Measurements from ENCODE around the gene KDM4C. TPM values are rescaled to one million over a fixed set of nuclear protein-coding genes. Genes with fewer than 3 reads are reported as not detected.

Gene KDM4C
- total RNA-seq, 4 donors from 2014 or later, result 39.0 to 113 (median 43.9) TPM

GRCh38 chr9:7083192-7083591, 325.4 kb downstream of the KDM4C start:
- WGBS, result 85% methylated on average over 1 of the region's 1 CpG
- no peaks in the 10 kb centered on the region for H3K4me1 ChIP-seq

GRCh38 chr9:7085357-7085756, 327.6 kb downstream of the KDM4C start:
- no peaks in the 10 kb centered on the region for H3K4me1 ChIP-seq
- no peak for TF ChIP-seq CTCF (IDR thresholded peaks at IDR 0.05)
- no peak for TF ChIP-seq POLR2A (IDR thresholded peaks at IDR 0.05)
- no peak for TF ChIP-seq POLR2AphosphoS5 (IDR thresholded peaks at IDR 0.05)
- no peak for TF ChIP-seq EP300 (IDR thresholded peaks at IDR 0.05)
- peaks cover 10% of the 10 kb centered on the region for H3K36me3 ChIP-seq
- no peaks in the 10 kb centered on the region for H3K27me3 ChIP-seq
- 83% methylated on average over 4 of the region's 4 CpGs for WGBS
- DNase-seq (ENCODE audit: low spot score in 2 of 2), result no peak
- H3K9me3 ChIP-seq, result no peaks in the 10 kb centered on the region
- no peak overlapping the region for H3K4me3 ChIP-seq
- no peak overlapping the region for H3K27ac ChIP-seq

More at GRCh38 chr9:7083192-7083591, 325.4 kb downstream of the KDM4C start:
- no peak for DNase-seq (ENCODE audit: low spot score in 2 of 2)
- TF ChIP-seq POLR2AphosphoS5 (IDR thresholded peaks at IDR 0.05) (no peak), EP300 (IDR thresholded peaks at IDR 0.05) (no peak), CTCF (IDR thresholded peaks at IDR 0.05) (no peak), POLR2A (IDR thresholded peaks at IDR 0.05) (no peak)
- H3K9me3 ChIP-seq, result no peaks in the 10 kb centered on the region
- H3K4me3 ChIP-seq, result no peak overlapping the region
- no peaks in the 10 kb centered on the region for H3K27me3 ChIP-seq
- peaks cover 10% of the 10 kb centered on the region for H3K36me3 ChIP-seq
- H3K27ac ChIP-seq, result no peak overlapping the region

DNA sequence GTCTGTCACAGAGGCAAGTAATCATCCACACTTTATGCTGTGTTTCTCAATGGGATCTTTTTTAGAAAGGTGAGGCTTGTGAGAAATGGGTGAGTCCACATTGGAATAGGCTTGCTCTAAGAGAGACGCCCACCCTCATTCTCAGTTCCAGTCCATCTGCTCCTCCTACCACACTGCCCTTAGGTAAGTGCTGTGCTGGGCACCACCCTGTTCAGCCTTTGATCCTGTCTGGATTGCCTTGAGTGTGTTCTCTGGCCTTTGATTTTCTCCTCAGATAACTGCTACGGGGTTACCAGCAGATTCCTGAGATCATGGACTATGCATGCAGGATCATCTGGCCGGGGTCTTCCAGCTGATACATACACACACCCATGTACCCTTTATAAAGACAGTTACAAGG, 328.6 kb downstream of the KDM4C start:
- H3K36me3 ChIP-seq, result peaks cover 10% of the 10 kb centered on the region
- no peak overlapping the region for H3K27ac ChIP-seq
- no peak overlapping the region for H3K4me3 ChIP-seq
- 98% methylated on average over 3 of the region's 3 CpGs for WGBS
- TF ChIP-seq POLR2AphosphoS5 (IDR thresholded peaks at IDR 0.05), result no peak
- no peak for DNase-seq (ENCODE audit: low spot score in 2 of 2)
- H3K27me3 ChIP-seq, result no peaks in the 10 kb centered on the region
- no peaks in the 10 kb centered on the region for H3K9me3 ChIP-seq
- H3K4me1 ChIP-seq, result no peaks in the 10 kb centered on the region

DNA sequence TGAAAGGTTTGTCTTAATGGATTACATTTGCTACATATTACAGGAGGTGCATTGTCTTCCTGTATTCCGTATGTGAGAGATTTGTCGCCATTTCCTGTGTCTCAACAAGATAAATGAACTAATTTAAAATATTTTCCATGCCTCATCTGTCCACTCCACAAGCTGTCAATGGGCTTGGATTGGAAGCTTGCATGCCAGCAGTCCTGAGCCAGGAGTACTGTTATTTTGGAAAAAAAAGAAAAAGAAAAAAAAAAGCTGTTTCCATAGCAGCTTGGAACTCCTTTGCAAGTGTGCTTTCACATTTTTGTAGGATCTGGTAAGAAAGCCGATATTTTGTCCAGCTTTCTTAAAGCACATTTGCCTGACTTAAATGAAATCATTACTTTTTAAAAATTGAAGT, 330.8 kb downstream of the KDM4C start:
- no peak for DNase-seq (ENCODE audit: low spot score in 2 of 2)
- no peak overlapping the region for H3K4me3 ChIP-seq
- WGBS, result 57% methylated on average over 3 of the region's 3 CpGs
- no peaks in the 10 kb centered on the region for H3K9me3 ChIP-seq
- no peak for TF ChIP-seq POLR2A (IDR thresholded peaks at IDR 0.05)
- TF ChIP-seq CTCF (IDR thresholded peaks at IDR 0.05), result no peak
- no peak for TF ChIP-seq EP300 (IDR thresholded peaks at IDR 0.05)
- no peak for TF ChIP-seq POLR2AphosphoS5 (IDR thresholded peaks at IDR 0.05)
- H3K36me3 ChIP-seq, result peaks cover 3% of the 10 kb centered on the region
- no peaks in the 10 kb centered on the region for H3K4me1 ChIP-seq
- H3K27me3 ChIP-seq, result no peaks in the 10 kb centered on the region
- no peak overlapping the region for H3K27ac ChIP-seq

DNA sequence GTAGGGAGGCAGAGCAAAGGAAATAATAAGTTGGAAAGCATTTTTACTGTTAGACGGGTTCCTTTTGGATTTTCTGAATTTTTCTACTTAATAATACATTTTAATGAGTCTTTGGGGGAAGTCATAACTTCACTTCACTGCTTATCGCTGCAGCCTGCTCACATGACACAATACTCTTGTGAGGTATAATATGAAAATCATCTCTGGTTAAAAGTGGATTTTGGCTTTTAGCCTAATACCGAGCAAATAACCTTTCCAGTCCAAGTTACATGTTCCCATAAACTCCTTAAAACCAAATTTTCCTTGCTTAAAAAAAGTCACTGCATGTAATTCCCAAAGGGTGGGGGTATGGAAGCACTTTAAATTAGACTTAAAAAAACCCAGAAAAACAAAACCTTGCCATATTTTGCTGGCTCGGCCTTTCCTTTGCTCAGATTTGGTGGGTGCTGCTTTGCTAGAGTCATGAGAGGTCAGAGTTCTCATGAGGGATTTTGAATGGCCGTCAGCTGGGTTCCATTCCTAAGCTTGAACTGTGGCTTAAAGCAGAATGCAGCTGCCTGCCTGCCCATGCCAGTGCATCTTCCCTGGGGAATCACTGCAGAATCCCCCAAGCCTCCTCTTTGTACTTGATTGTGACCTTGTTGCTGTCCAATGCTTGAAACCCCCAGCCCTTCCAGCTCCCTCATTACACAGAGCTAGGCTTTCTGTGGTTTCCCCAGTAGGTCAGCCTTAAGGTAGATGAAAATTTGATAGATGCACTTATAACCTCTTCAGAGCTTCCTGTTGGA, 331.8 kb downstream of the KDM4C start:
- Histone ChIP-seq H3K27ac (no peak overlapping the region), H3K9me3 (no peaks in the 10 kb centered on the region), H3K4me1 (no peaks in the 10 kb centered on the region), H3K36me3 (peaks cover 3% of the 10 kb centered on the region), H3K4me3 (no peak overlapping the region), H3K27me3 (no peaks in the 10 kb centered on the region)
- DNase-seq (ENCODE audit: low spot score in 2 of 2), result no peak
- no peak for TF ChIP-seq POLR2AphosphoS5 (IDR thresholded peaks at IDR 0.05)
- no peak for TF ChIP-seq POLR2A (IDR thresholded peaks at IDR 0.05)
- no peak for TF ChIP-seq EP300 (IDR thresholded peaks at IDR 0.05)
- no peak for TF ChIP-seq CTCF (IDR thresholded peaks at IDR 0.05)
- 68% methylated on average over 5 of the region's 5 CpGs for WGBS
